ENCODE results near the gene FAM120B.
"Not testable (repeated sequence)": the region's sequence is repeated elsewhere in the genome, so short reads cannot be mapped to it uniquely, and the experiment has no call there.

FAM120B gene

GRCh38 chr6:170297576-170298330, 8.8 kb upstream of the FAM120B start:
- no peak for DNase-seq (ENCODE audit: low read depth)

- no peak for DNase-seq (ENCODE audit: low read depth)
These were observed 7.9 kb upstream of the FAM120B start for GRCh38 chr6:170298688-170299087.

- DNase-seq (ENCODE audit: low read depth) = no peak
These were observed 5.4 kb upstream of the FAM120B start for GRCh38 chr6:170301184-170301583.

GRCh38 chr6:170305805-170306323, 694 bp upstream of the FAM120B start:
- DNase-seq (ENCODE audit: low read depth) = no peak

- DNase-seq (ENCODE audit: low read depth) = no peak
These were observed 555 bp downstream of the FAM120B start for GRCh38 chr6:170307080-170307545.

GRCh38 chr6:170308761-170309160, 2.2 kb downstream of the FAM120B start:
- DNase-seq (ENCODE audit: low read depth) = no peak

GRCh38 chr6:170311696-170312095, 5.1 kb downstream of the FAM120B start:
- DNase-seq (ENCODE audit: low read depth) = peak; percentile 13

GRCh38 chr6:170312876-170313275, 6.3 kb downstream of the FAM120B start:
- no peak for DNase-seq (ENCODE audit: low read depth)

- DNase-seq (ENCODE audit: low read depth) = no peak
These were observed 7.2 kb downstream of the FAM120B start for GRCh38 chr6:170313716-170314295.

- no peak for DNase-seq (ENCODE audit: low read depth)
These were observed 8.4 kb downstream of the FAM120B start for GRCh38 chr6:170314983-170315382.

GRCh38 chr6:170316071-170316470, 9.5 kb downstream of the FAM120B start:
- DNase-seq (ENCODE audit: low read depth) = no peak

- DNase-seq (ENCODE audit: low read depth) = no peak
These were observed 10.5 kb downstream of the FAM120B start for GRCh38 chr6:170317076-170317475.

- DNase-seq (ENCODE audit: low read depth) = no peak
These were observed 11.2 kb downstream of the FAM120B start for GRCh38 chr6:170317718-170318117.

- no peak for DNase-seq (ENCODE audit: low read depth)
These were observed 22.8 kb downstream of the FAM120B start for GRCh38 chr6:170329321-170329720.

- DNase-seq (ENCODE audit: low read depth) = not testable (repeated sequence)
These were observed 28.6 kb downstream of the FAM120B start for GRCh38 chr6:170335199-170335598.

- DNase-seq (ENCODE audit: low read depth) = peak; percentile 67
These were observed 38.3 kb downstream of the FAM120B start for GRCh38 chr6:170344631-170345576.

- no peak for DNase-seq (ENCODE audit: low read depth)
These were observed 39.1 kb downstream of the FAM120B start for GRCh38 chr6:170345662-170346061.

- DNase-seq (ENCODE audit: low read depth) = no peak
These were observed 40.1 kb downstream of the FAM120B start for GRCh38 chr6:170346649-170347048.

GRCh38 chr6:170347091-170347490, 40.5 kb downstream of the FAM120B start:
- DNase-seq (ENCODE audit: low read depth) = no peak

- DNase-seq (ENCODE audit: low read depth) = no peak
These were observed 41.4 kb downstream of the FAM120B start for GRCh38 chr6:170347975-170348374.

GRCh38 chr6:170351456-170351855, 44.9 kb downstream of the FAM120B start:
- not testable (repeated sequence) for DNase-seq (ENCODE audit: low read depth)

GRCh38 chr6:170355190-170355589, 48.6 kb downstream of the FAM120B start:
- DNase-seq (ENCODE audit: low read depth) = not testable (repeated sequence)
